Fibroblast of gingiva (primary cell): ENCODE results near the gene FIGNL1.

Experiments
- DNase-seq: peaks from one replicate; pipeline ENCODE4 v3.0.0-alpha.2; 2011; ENCODE audit warnings: low read depth

FIGNL1 gene

DNA sequence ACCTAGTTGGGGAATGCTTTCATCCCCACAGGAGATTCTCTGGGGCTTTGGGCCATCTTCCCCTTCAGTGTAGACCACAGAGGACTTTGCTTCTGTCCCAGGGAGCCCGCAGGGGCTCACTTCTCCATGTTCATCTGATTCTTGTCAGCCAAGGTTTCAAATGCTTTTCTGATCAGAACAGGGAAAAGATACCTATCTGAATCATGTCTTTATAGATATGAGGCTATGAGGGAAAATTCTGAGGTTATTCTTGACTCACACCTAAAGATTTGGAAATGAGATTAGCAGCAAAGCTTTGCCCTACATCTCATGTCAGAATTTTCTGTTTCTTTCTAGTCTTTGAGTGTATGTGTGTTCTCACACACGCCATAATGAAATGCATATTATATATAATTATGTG, 53.3 kb downstream of the FIGNL1 start:
- no peak for DNase-seq

DNA sequence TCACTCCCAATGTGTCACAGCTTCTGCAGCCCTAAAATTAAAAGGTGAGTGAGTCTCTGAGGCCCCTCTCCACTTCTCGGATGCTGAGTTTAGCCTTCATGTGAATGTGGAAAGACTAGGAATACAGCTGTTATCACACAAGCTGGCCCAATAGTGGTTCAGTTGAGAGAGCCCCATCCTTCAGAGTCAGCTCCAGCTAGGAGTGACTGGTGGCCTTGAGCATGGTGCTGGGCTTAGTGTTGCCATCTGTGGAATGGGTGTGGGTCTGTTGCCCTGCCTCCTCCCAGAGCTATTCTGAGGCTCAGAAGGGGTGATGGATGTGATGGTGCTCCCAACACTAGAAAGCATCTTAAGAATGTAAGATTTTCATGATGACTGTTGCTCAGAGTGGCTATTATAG, 55.8 kb downstream of the FIGNL1 start:
- no peak for DNase-seq
